ENCODE data around the gene RELA. TPM values are rescaled to one million over a fixed set of nuclear protein-coding genes. Genes with fewer than 3 reads are reported as not detected.

The RELA gene
- polyA plus RNA-seq, 4 donors = 32.2 to 46.9 (median 36.7) TPM

DNA sequence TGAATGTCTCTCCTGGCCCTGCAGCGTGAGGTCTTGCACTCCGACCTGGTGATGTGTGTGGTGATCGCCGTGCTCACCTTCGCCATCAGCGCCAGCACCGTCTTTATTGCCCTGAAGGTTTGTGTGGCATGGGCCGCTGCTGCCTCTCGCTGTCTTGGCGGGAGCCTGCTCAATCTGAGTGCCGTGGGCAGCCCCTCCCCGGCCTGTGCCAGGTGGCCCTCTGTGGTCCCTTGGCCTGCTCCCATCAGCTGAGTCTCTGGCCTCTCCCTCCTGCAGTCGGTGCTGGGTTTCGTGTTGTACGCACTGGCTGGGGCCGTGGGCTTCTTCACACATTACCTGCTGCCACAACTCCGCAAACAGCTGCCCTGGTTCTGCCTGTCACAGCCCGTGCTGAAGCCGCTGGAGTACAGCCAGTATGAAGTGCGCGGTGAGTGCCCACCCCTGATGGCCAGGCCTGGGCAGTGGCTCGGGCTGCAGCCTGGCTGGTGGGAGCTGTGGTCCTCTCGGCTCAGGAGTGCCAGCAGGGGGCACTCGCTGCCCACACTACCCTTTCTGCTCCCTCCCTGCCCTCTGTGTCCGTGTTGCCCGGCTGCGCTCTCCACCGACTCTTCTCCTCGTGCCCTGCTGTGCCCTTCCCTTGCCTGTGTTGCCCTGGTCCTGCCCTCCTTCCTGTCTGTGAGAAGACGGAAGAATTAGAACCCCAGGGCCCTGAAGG, 36.9 kb downstream of the RELA start:
- Histone ChIP-seq H3K9me3 (ENCODE audit: control insufficient read depth in 2 of 2, insufficient read depth in 1 of 2, low read depth in 1 of 2, low read length in 1 of 2) (no peaks in the 10 kb centered on the region), H3K4me1 (ENCODE audit: control insufficient read depth in 3 of 3, insufficient read depth in 2 of 3, low read depth in 1 of 3, low read length in 2 of 3) (no peaks in the 10 kb centered on the region), H3K27me3 (ENCODE audit: control insufficient read depth in 3 of 3, insufficient read depth in 3 of 3, low read length in 3 of 3) (no peaks in the 10 kb centered on the region), H3K27ac (ENCODE audit: low read depth in 1 of 3, low read length in 2 of 3) (no peak overlapping the region), H3K36me3 (ENCODE audit: control insufficient read depth in 3 of 3, insufficient read depth in 2 of 3, low read depth in 1 of 3, low read length in 3 of 3) (peaks cover 24 to 99% (median 29%) of the 10 kb centered on the region in 3 donors), H3K4me3 (ENCODE audit: low read depth in 1 of 3, low read length in 3 of 3) (no peak overlapping the region)
- no peak for FAIRE-seq
- DNase-seq = peak; percentile 56 to 57
- WGBS, 3 donors = 67 to 75% (median 70%) methylated on average over 28 to 30 of the region's 30 CpGs

DNA sequence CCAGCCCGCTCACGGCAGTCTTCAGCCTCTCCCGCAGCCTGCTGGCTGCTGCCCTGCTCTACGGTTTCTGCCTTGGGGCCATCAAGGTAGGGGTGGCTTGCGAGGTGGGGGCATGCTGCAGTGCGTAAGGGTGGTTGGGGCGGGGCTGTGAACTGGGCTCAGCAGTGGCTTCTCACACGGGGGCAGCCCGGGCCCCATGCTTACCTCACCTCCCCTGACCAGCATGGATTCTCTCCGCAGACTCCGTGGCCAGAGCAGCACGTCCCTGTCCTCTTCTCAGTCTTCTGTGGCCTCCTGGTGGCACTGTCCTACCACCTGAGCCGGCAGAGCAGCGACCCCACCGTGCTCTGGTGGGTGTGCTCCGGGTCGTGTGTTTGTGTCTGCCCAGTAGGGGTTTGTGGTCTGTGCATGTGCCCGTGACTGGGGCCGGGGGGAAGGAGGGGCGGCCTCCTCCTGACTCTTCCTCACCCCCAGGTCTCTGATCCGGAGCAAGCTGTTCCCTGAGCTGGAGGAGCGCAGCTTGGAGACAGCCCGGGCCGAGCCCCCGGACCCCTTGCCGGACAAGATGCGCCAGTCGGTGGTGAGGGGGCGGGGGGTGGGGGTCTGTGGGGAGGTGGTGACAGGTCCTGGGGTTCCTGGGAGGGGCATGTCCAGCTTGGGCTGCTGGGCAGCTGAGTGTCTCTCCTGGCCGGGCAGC, 37.6 kb downstream of the RELA start:
- H3K27me3 ChIP-seq (ENCODE audit: control insufficient read depth in 3 of 3, insufficient read depth in 3 of 3, low read length in 3 of 3) = no peaks in the 10 kb centered on the region
- peaks cover 26 to 99% (median 27%) of the 10 kb centered on the region in 3 donors for H3K36me3 ChIP-seq (ENCODE audit: control insufficient read depth in 3 of 3, insufficient read depth in 2 of 3, low read depth in 1 of 3, low read length in 3 of 3)
- no peak overlapping the region for H3K4me3 ChIP-seq (ENCODE audit: low read depth in 1 of 3, low read length in 3 of 3)
- FAIRE-seq = no peak
- H3K27ac ChIP-seq (ENCODE audit: low read depth in 1 of 3, low read length in 2 of 3) = no peak overlapping the region
- no peak for DNase-seq
- 86 to 89% (median 88%) methylated on average over 28 to 30 of the region's 30 CpGs for WGBS, 3 donors
- H3K9me3 ChIP-seq (ENCODE audit: control insufficient read depth in 2 of 2, insufficient read depth in 1 of 2, low read depth in 1 of 2, low read length in 1 of 2) = no peaks in the 10 kb centered on the region
- no peaks in the 10 kb centered on the region for H3K4me1 ChIP-seq (ENCODE audit: control insufficient read depth in 3 of 3, insufficient read depth in 2 of 3, low read depth in 1 of 3, low read length in 2 of 3)

DNA sequence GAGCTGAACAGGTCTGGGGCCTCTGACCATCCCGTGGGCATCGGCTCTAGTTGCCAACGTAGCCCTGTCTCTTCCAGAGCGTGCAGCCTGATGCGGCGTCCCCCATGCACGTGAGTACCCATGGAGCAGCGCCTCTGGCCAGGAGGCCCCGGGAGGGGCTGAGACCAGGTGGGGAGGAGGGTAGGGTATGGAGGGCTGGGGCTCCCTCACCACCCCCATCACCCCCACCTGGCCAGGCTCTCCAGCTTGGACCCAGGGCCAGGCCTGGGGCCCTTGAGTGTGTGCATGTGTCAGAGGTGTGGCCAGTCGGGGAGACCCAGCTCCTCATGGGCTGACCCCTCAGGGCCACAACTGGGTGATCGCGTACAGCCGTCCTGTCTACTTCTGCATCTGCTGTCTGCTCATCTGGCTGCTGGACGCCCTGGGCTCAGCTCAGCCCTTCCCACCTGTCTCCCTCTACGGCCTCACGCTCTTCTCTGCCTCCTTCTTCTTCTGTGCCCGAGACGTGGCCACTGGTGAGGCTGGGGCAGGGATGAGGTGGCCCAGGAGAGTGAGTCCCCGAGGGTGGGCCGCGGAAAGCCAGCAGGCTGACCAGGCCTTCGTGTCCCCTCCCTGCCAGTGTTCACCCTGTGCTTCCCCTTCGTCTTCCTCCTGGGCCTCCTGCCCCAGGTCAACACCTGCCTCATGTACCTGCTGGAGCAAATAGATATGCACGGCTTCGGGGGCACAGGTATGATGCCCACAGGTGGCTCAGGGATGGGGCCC, 38.7 kb downstream of the RELA start:
- H3K36me3 ChIP-seq (ENCODE audit: control insufficient read depth in 3 of 3, insufficient read depth in 2 of 3, low read depth in 1 of 3, low read length in 3 of 3) = peaks cover 21 to 99% (median 27%) of the 10 kb centered on the region in 3 donors
- no peak for FAIRE-seq
- H3K9me3 ChIP-seq (ENCODE audit: control insufficient read depth in 2 of 2, insufficient read depth in 1 of 2, low read depth in 1 of 2, low read length in 1 of 2) = no peaks in the 10 kb centered on the region
- 92 to 95% (median 94%) methylated on average over 25 of the region's 25 CpGs for WGBS, 3 donors
- no peaks in the 10 kb centered on the region for H3K4me1 ChIP-seq (ENCODE audit: control insufficient read depth in 3 of 3, insufficient read depth in 2 of 3, low read depth in 1 of 3, low read length in 2 of 3)
- no peaks in the 10 kb centered on the region for H3K27me3 ChIP-seq (ENCODE audit: control insufficient read depth in 3 of 3, insufficient read depth in 3 of 3, low read length in 3 of 3)
- H3K27ac ChIP-seq (ENCODE audit: low read depth in 1 of 3, low read length in 2 of 3) = no peak overlapping the region
- H3K4me3 ChIP-seq (ENCODE audit: low read depth in 1 of 3, low read length in 3 of 3) = no peak overlapping the region
- DNase-seq = no peak

DNA sequence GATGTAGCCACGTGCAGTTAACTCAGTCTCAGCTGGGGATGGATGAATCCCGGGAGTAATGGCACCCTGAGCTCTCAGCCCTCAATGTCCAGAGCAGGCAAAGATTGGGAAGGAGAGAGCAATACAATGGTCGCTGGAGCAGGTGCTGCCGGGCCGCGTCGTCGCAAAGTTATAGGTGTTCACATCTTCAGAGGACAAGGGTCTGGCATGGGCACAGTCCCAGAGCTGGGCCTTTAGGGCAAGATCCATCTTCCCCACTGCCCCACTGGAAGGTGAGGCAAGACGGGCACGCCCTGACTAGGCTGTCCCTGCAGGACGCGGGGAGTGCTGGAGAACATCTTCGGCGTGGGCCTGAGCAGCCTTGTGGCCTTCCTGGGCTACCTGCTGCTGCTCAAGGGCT, 39.5 kb downstream of the RELA start:
- FAIRE-seq (no peak), DNase-seq (no peak)
- Histone ChIP-seq H3K4me1 (ENCODE audit: control insufficient read depth in 3 of 3, insufficient read depth in 2 of 3, low read depth in 1 of 3, low read length in 2 of 3) (no peaks in the 10 kb centered on the region), H3K9me3 (ENCODE audit: control insufficient read depth in 2 of 2, insufficient read depth in 1 of 2, low read depth in 1 of 2, low read length in 1 of 2) (no peaks in the 10 kb centered on the region), H3K4me3 (ENCODE audit: low read depth in 1 of 3, low read length in 3 of 3) (no peak overlapping the region), H3K27ac (ENCODE audit: low read depth in 1 of 3, low read length in 2 of 3) (no peak overlapping the region), H3K36me3 (ENCODE audit: control insufficient read depth in 3 of 3, insufficient read depth in 2 of 3, low read depth in 1 of 3, low read length in 3 of 3) (peaks cover 25 to 99% (median 31%) of the 10 kb centered on the region in 3 donors), H3K27me3 (ENCODE audit: control insufficient read depth in 3 of 3, insufficient read depth in 3 of 3, low read length in 3 of 3) (no peaks in the 10 kb centered on the region)
- 91 to 96% (median 95%) methylated on average over 14 of the region's 14 CpGs for WGBS, 3 donors

DNA sequence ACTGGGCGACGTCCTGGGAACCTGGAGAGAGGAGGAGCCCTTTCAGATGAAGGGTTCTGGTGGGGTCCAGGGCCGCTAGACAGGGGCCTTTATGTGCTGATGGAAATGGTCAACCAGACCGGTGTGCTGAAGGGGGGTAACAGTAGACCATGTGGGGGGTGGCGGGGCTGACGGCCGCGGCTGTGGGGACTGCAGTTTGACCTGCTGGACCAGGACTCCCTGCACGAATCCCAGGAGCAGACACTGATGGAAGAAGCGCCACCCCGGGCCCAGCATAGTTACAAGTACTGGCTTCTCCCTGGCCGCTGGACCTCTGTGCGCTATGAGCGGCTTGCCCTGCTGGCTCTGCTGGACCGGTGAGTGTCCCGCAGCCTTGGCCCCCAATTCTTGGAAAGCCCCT, 40.7 kb downstream of the RELA start:
- no peaks in the 10 kb centered on the region for H3K9me3 ChIP-seq (ENCODE audit: control insufficient read depth in 2 of 2, insufficient read depth in 1 of 2, low read depth in 1 of 2, low read length in 1 of 2)
- 94 to 95% (median 94%) methylated on average over 12 to 16 of the region's 16 CpGs for WGBS, 3 donors
- H3K27ac ChIP-seq (ENCODE audit: low read depth in 1 of 3, low read length in 2 of 3) = no peak overlapping the region
- FAIRE-seq (no peak), DNase-seq (no peak)
- peaks cover 29 to 99% (median 35%) of the 10 kb centered on the region in 3 donors for H3K36me3 ChIP-seq (ENCODE audit: control insufficient read depth in 3 of 3, insufficient read depth in 2 of 3, low read depth in 1 of 3, low read length in 3 of 3)
- H3K4me1 ChIP-seq (ENCODE audit: control insufficient read depth in 3 of 3, insufficient read depth in 2 of 3, low read depth in 1 of 3, low read length in 2 of 3) = peaks cover 0 to 3% (median 0%) of the 10 kb centered on the region in 3 donors
- H3K27me3 ChIP-seq (ENCODE audit: control insufficient read depth in 3 of 3, insufficient read depth in 3 of 3, low read length in 3 of 3) = no peaks in the 10 kb centered on the region
- H3K4me3 ChIP-seq (ENCODE audit: low read depth in 1 of 3, low read length in 3 of 3) = no peak overlapping the region

DNA sequence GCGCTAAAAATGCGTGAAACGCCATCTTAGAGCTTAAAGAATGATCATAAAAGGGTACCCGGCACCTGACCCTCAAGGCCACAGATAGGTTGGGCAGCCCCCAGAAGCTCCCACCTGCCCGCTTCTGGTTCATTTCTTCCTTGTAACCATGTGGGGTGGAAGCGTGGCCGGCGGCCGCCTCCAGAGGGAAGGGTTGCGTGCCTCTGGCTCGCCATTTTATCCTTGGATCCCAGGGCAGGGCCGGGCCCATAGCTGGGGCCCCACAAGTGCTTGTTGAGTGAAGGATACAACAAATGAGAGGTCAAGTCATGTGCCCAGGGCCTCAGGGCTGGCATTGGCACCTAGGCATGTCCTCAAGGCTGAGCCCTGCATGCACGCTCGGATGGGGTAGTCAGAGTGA, 41.3 kb downstream of the RELA start:
- H3K36me3 ChIP-seq (ENCODE audit: control insufficient read depth in 3 of 3, insufficient read depth in 2 of 3, low read depth in 1 of 3, low read length in 3 of 3) = peaks cover 25 to 94% (median 30%) of the 10 kb centered on the region in 3 donors
- no peak for FAIRE-seq
- 94 to 96% (median 95%) methylated on average over 14 of the region's 14 CpGs for WGBS, 3 donors

DNA sequence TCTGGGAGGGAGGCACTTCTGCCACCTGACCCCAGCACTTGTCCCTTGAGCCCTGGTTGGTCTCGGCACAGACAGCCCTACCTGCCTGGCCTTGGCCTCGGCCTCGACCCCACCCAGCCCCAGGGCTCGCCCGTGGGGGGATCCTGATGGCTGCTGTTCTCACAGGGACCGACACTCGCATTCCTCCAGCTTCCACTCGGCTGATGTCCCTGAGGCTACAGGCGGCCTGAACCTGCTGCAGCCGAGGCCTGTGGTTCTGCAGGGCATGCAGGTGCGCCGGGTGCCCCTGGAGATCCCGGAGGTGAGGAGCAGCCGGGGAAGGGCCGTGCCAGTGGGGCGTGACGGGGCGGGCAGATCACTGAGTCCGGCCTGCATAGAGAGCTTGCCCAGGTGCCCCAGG, 42.0 kb downstream of the RELA start:
- Histone ChIP-seq H3K27me3 (ENCODE audit: control insufficient read depth in 3 of 3, insufficient read depth in 3 of 3, low read length in 3 of 3) (no peaks in the 10 kb centered on the region), H3K4me3 (ENCODE audit: low read depth in 1 of 3, low read length in 3 of 3) (no peak overlapping the region), H3K27ac (ENCODE audit: low read depth in 1 of 3, low read length in 2 of 3) (no peak overlapping the region), H3K36me3 (ENCODE audit: control insufficient read depth in 3 of 3, insufficient read depth in 2 of 3, low read depth in 1 of 3, low read length in 3 of 3) (peaks cover 24 to 86% (median 26%) of the 10 kb centered on the region in 3 donors), H3K9me3 (ENCODE audit: control insufficient read depth in 2 of 2, insufficient read depth in 1 of 2, low read depth in 1 of 2, low read length in 1 of 2) (no peaks in the 10 kb centered on the region), H3K4me1 (ENCODE audit: control insufficient read depth in 3 of 3, insufficient read depth in 2 of 3, low read depth in 1 of 3, low read length in 2 of 3) (peaks cover 0 to 8% (median 3%) of the 10 kb centered on the region in 3 donors)
- WGBS, 3 donors = 87 to 93% (median 92%) methylated on average over 19 of the region's 19 CpGs
- DNase-seq (no peak), FAIRE-seq (no peak)

More for the DNA sequence above, 41.3 kb downstream of the RELA start:
- H3K4me3 ChIP-seq (ENCODE audit: low read depth in 1 of 3, low read length in 3 of 3) = no peak overlapping the region
- no peaks in the 10 kb centered on the region for H3K27me3 ChIP-seq (ENCODE audit: control insufficient read depth in 3 of 3, insufficient read depth in 3 of 3, low read length in 3 of 3)
- no peaks in the 10 kb centered on the region for H3K9me3 ChIP-seq (ENCODE audit: control insufficient read depth in 2 of 2, insufficient read depth in 1 of 2, low read depth in 1 of 2, low read length in 1 of 2)
- H3K27ac ChIP-seq (ENCODE audit: low read depth in 1 of 3, low read length in 2 of 3) = no peak overlapping the region
- H3K4me1 ChIP-seq (ENCODE audit: control insufficient read depth in 3 of 3, insufficient read depth in 2 of 3, low read depth in 1 of 3, low read length in 2 of 3) = peaks cover 0 to 8% (median 3%) of the 10 kb centered on the region in 3 donors
- no peak for DNase-seq

DNA sequence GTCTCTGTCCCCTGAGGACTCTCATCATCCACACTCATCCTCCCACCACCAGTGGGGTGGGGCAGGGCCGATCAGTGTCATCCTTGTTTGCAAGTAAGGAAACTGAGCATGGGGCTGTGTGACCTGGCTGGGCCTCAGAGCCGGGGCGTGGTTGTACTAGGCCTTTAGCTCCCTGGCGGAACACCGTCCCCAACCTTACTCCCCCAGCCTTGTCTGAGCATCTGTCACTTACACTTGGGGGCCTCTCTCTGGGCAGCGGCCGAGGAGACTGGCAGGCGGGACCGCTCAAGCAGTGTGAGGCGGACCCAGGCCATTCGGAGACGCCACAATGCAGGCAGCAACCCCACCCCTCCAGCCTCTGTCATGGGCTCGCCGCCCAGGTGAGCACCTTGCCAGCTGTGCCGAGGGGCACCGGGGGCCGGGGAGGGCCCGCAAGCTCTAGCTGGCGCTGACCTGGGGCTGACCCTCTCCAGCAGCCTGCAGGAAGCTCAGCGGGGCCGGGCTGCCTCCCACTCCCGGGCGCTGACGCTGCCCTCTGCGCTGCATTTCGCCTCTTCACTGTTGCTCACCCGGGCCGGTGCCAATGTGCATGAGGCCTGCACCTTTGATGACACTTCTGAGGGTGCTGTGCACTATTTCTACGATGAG, 43.3 kb downstream of the RELA start:
- Histone ChIP-seq H3K36me3 (ENCODE audit: control insufficient read depth in 3 of 3, insufficient read depth in 2 of 3, low read depth in 1 of 3, low read length in 3 of 3) (peaks cover 21 to 74% (median 23%) of the 10 kb centered on the region in 3 donors), H3K9me3 (ENCODE audit: control insufficient read depth in 2 of 2, insufficient read depth in 1 of 2, low read depth in 1 of 2, low read length in 1 of 2) (no peaks in the 10 kb centered on the region), H3K27ac (ENCODE audit: low read depth in 1 of 3, low read length in 2 of 3) (no peak overlapping the region), H3K27me3 (ENCODE audit: control insufficient read depth in 3 of 3, insufficient read depth in 3 of 3, low read length in 3 of 3) (no peaks in the 10 kb centered on the region), H3K4me1 (ENCODE audit: control insufficient read depth in 3 of 3, insufficient read depth in 2 of 3, low read depth in 1 of 3, low read length in 2 of 3) (peaks cover 0 to 8% (median 3%) of the 10 kb centered on the region in 3 donors), H3K4me3 (ENCODE audit: low read depth in 1 of 3, low read length in 3 of 3) (no peak overlapping the region)
- 93 to 95% (median 94%) methylated on average over 26 to 29 of the region's 29 CpGs for WGBS, 3 donors
- FAIRE-seq = no peak
- no peak for DNase-seq
